NAMALWA (cell line): ENCODE results near the gene LPCAT3.

Experiments used
- DNase-seq: peaks from one replicate; pipeline ENCODE4 v3.0.0-alpha.2; 2015; ENCODE audit warnings: low spot score

LPCAT3 gene

DNA sequence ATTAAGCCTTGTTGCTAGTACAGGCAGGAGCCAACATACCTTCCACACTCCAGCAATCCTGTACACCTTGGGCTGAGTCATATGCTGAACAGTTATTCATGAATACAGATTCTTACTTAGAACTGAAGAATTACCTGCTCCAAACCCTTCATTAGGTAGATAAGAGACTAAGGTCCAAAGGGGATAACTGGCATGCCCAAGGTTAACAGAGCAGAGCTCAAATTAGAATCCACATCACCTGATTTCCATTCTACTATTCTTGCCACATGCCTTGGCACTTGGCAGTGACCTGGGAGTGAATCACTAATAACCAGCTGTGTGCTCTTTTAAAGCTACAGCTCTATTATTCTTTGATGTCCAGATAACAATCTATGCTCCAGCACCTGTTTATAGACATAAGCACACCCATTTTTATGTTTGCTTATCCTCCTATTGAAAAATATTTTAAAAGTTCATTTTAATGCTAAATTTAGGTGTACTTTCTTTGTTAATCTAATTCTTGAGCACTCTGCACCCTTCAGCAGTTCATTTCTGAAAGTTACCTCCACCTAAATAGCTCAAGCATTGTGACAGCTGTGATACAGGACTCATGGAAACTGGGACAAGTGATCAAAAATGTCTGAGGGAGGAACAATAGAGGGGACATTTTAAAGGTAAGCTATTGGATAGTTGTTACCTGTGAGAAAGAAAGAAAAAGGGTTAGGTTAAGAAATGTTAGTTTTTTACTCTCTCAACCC, 19.4 kb downstream of the LPCAT3 start:
- DNase-seq = no peak

DNA sequence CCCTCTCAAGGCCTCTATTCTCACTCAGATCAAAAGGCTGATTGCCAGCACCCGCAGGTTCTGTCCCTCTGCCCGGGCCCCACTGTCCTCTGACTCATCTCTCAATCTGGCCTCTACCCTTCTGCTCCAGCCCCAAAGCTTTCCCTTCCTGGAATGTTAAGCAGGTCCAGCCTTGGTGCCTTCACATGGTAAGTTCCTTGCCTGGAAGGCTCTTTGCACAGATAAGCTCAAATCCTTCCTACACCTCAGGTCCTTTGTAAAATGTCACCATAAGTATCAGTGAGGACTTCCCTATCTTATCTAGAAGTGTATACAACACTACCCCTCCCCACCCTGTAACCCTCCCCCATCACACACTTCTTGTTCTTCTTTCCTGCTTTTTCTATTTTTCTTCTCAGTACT, 22.2 kb downstream of the LPCAT3 start:
- no peak for DNase-seq

DNA sequence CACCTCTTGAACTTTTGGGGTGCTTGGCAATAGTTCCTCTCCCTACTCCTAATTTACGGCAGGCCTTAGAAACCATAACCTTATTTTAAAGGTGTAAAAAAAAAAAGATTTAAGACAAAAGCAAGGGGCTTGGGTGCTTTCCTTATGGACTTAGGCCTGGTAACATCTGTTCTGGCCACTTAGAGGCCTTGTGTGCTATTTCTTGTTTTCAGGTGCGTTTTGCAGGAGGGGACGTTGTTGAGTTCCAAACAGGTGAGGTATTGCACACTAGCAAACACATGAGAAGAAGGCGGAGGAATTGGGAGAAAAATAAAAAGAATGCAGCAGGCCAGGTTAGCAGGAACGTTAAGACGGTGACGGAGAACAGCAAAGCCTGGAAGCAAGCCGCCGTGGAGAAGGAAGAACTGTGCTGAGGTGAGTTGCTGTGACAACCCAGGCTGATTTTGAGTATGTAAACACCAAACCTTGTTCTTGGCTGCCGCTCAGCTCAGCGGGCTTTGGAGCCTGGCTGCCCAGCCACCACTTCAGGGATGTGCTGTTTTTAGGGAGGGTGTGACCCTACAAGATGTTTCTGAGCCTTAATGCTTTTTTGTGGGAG, 30.2 kb downstream of the LPCAT3 start:
- no peak for DNase-seq

DNA sequence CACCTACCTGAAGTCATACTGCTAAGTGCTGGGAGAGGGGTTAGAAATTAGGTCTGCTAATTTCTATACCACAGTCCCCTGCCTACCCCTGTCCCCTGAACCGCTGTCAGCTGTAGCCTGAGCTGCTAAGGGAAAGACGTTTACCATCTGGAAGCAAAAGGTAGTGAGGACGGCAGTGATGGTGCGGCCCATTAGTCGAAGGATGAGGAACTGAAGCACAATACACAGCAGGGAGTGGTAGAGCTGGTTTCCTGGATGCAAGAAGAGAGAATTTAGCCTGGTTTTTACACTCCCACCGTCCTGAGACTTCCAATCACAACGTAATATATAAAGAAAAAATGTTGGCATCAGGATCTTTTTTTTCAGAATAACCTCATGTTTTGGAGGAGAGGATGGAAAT, 35.7 kb downstream of the LPCAT3 start:
- no peak for DNase-seq

DNA sequence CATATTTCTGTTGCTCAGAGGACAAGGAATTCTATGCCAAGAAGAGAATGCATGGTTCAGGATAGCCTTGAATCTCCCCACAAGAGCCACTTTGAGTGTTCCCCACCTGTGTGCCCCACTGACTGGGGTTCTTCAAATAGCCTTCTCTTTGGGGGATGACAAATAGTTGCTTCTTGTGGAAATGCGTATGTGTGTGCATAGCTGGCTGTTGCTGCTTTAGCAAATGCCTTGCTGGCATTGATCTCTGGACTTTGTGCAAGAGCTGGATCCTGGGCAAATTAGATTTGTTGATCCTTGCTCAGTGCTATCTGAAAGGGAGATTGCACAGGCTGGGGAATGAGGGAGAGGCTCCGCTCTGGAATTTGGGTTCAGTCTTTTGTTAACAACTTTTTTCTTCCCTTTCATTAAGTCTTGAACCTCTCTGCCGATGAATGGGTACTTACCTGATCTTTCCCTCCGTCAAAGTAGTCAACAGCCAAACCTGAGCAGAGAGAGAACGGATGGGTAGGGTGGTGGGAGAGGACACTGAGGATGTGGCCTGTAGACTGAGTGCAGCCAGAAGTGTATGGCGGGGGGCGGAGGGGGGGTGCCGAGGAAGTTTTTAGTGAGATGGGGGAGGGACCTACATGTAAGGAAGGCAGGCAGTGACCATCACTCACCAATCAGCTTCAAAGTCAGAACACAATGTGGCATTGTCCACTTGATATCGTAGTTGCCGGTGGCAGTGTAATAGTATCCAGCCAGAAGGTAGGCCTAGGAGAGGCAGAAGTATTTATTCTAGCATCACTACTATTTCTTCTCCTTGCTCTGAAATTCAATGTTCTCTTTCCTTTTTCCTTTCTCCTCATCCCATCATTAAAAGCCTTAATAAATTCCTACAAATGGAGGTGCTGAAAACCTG, 36.9 kb downstream of the LPCAT3 start:
- DNase-seq = no peak

DNA sequence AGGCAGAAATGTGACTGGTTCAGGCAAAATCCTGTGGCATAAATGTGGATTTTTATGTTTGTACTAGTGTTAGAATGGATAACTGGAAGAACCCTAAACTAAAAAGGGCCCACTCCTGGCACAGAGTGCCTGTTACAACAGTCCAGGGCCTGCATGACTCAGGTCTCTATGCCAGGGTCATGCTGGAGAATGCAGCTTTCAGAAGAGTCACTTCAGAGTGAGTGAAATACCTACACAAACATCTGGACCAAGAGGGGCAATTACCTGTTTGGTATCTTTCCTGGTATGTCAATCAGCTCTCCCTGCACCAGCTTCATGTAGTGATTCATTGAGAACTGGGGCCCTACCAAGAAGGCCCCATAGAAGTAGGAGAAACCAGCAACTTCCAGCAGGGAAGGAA, 37.5 kb downstream of the LPCAT3 start:
- DNase-seq = no peak

- DNase-seq = no peak
Measured at GRCh38 chr12:6980075-6980474, 38.2 kb downstream of the LPCAT3 start.

- no peak for DNase-seq
Measured at GRCh38 chr12:6979453-6979852, 38.8 kb downstream of the LPCAT3 start.

DNA sequence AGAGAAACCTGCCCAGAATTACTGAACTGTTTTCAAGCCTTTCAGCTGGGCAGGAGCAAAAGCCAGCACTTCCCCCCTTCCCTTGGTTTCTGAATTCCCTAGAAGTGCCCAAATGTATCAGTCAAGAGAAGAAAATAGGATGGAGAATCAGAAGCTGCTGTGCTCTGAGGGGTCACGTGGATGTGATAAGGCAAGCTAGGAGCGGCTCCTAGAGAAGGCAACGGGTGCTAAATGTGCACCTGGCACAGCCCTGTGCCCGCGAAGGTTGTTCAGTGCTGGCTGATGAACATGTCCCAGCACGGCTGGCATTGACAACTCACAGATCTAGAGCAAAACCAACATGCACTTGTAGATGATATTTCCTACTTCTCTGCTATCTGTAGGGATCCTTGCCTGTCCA, 39.3 kb downstream of the LPCAT3 start:
- no peak for DNase-seq

GRCh38 chr12:6978611-6979011, 39.7 kb downstream of the LPCAT3 start:
- no peak for DNase-seq

GRCh38 chr12:6978188-6978587, 40.1 kb downstream of the LPCAT3 start:
- no peak for DNase-seq

GRCh38 chr12:6977653-6978052, 40.6 kb downstream of the LPCAT3 start:
- DNase-seq = no peak

- DNase-seq = no peak
Measured at GRCh38 chr12:6975297-6976032, 42.8 kb downstream of the LPCAT3 start.

DNA sequence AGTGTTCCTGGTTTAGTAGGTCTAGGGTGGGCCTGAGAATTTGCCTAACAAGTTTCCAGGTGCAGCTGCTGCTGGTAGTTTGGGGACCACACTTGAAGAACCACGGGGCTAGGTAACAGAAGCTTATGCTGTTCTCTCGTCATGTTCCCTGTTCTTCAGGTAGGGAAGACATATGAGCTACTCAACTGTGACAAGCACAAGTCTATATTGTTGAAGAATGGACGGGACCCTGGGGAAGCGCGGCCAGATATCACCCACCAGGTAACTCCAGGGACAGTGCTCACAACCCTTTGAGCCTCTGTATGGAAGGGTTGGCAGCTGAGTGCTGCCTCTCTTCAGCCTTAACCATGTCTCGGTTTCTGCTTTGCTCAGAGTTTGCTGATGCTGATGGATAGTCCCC, 44.1 kb downstream of the LPCAT3 start:
- no peak for DNase-seq

- DNase-seq = no peak
Measured at GRCh38 chr12:6970096-6970527, 48.2 kb downstream of the LPCAT3 start.

- no peak for DNase-seq
Measured at GRCh38 chr12:6968426-6968825, 49.9 kb downstream of the LPCAT3 start.

GRCh38 chr12:6967651-6968100, 50.6 kb downstream of the LPCAT3 start:
- DNase-seq = no peak

DNA sequence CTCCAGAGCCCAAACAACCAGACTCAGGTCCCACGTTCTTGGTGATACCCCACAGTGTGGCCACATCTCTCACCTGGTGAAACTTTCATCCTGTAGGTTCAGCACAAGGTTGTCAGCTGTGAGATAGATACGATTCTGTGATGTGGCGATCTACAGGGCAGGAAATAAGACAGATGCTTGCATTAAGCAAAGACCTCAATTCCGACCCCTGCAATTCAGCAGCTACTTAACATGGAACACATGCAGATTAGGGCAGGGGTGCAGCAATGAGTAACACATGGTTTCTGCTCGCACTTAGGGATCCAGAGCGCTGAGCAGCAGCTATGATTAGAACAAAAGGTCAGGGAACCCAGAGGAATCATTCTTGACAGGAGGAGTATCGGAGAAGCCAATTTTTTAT, 51.9 kb downstream of the LPCAT3 start:
- DNase-seq = no peak

DNA sequence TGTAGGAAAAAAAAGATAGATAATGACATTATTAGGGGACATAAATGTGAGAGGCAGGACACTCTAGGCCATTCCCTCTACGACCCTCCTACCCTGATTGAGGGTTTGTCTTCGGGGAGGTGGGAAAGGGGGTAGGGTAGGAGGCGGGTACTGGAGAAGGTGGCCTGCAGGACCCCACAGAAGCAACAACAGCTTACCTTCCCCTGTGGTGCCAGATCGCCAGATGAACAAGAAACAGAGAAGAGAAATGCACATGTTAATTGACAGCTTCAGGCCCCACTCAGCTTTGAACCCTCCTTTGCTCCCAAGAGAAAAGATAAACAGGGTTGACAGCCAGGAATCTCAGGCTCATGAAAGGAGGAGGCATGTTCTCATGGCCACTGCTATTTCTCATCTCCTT, 52.6 kb downstream of the LPCAT3 start:
- DNase-seq = no peak

DNA sequence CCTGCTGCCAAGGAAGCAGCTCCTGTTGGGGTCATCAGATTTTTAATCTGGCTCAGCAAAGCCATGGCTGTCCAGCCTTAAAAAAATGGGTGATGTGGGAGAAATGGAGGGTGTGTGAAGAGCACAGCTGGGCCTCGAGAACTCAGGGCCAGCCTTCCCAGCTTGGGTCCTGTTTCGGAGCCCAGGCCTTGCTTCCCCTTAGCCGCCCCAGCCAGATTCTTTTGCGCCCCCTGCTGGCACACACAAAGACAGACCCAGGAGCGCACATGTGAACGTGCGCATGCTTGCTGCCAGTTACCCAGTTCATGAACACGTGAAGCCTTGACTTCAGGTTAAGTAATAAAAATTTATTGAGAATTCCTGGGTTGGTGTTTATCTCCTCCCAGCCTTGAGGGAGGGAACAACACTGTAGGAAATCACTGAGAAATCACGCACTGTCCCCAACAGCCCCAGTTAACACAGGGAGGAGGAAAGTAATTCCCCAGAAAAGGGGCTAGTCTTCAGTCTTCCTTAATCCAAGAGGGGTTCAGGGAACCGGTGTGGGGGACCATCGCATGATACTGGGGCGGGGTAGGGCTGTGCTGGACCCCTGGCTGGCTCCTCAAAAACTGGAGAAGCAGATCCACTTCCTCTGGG, 53.1 kb downstream of the LPCAT3 start:
- peak; percentile 93 for DNase-seq

GRCh38 chr12:6964605-6965025, 53.7 kb downstream of the LPCAT3 start:
- no peak for DNase-seq
